NCI-H526 (cell line): ENCODE measurements around the gene MICAL2.
A peak's percentile ranks its signal among the peaks of the same experiment; 100 is the strongest.

ENCODE experiments used
- DNase-seq, 2 experiments: peaks; one replicate each; lab custom pipeline; 2025; lab: John Stamatoyannopoulos, UW

Gene MICAL2

GRCh38 chr11:12232817-12233601 lies 122.6 kb downstream of the MICAL2 start:
- no peak for DNase-seq

GRCh38 chr11:12233602-12233925 lies 123.2 kb downstream of the MICAL2 start:
- no peak for DNase-seq

- no peak for DNase-seq
These were observed 123.8 kb downstream of the MICAL2 start for GRCh38 chr11:12234221-12234620.

- no peak for DNase-seq
These were observed 124.7 kb downstream of the MICAL2 start for GRCh38 chr11:12235080-12235479.

GRCh38 chr11:12235553-12235946 lies 125.2 kb downstream of the MICAL2 start:
- DNase-seq = peak in 1 of 2 experiments; percentile 33

- peak; percentile 66 to 82 for DNase-seq
These were observed 125.8 kb downstream of the MICAL2 start for GRCh38 chr11:12235947-12236743.

GRCh38 chr11:12236744-12237101 lies 126.3 kb downstream of the MICAL2 start:
- DNase-seq = no peak

GRCh38 chr11:12237381-12237784 lies 127.0 kb downstream of the MICAL2 start:
- no peak for DNase-seq

- DNase-seq = no peak
These were observed 128.0 kb downstream of the MICAL2 start for GRCh38 chr11:12238420-12238819.

GRCh38 chr11:12239396-12239795 lies 129.0 kb downstream of the MICAL2 start:
- DNase-seq = no peak

- peak in 1 of 2 experiments; percentile 56 for DNase-seq
These were observed 129.5 kb downstream of the MICAL2 start for GRCh38 chr11:12239804-12240371.

GRCh38 chr11:12240677-12241076 lies 130.3 kb downstream of the MICAL2 start:
- DNase-seq = no peak

- DNase-seq = peak; percentile 31 to 77
These were observed 131.0 kb downstream of the MICAL2 start for GRCh38 chr11:12241401-12241800.

- DNase-seq = no peak
These were observed 131.7 kb downstream of the MICAL2 start for GRCh38 chr11:12241971-12242672.

GRCh38 chr11:12242966-12243365 lies 132.6 kb downstream of the MICAL2 start:
- DNase-seq = no peak

- no peak for DNase-seq
These were observed 133.1 kb downstream of the MICAL2 start for GRCh38 chr11:12243486-12243885.

GRCh38 chr11:12243911-12244550 lies 133.6 kb downstream of the MICAL2 start:
- DNase-seq = no peak

- no peak for DNase-seq
These were observed 134.7 kb downstream of the MICAL2 start for GRCh38 chr11:12245091-12245490.

GRCh38 chr11:12245549-12246016 lies 135.2 kb downstream of the MICAL2 start:
- DNase-seq = no peak

GRCh38 chr11:12246147-12246546 lies 135.8 kb downstream of the MICAL2 start:
- DNase-seq = no peak

- DNase-seq = no peak
These were observed 136.6 kb downstream of the MICAL2 start for GRCh38 chr11:12246989-12247388.
